ENCODE measurements around the gene VIPR2.

VIPR2 gene

GRCh38 chr7:159026271-159027055, 118.2 kb downstream of the VIPR2 start:
- DNase-seq (ENCODE audit: low read depth) = no peak

GRCh38 chr7:159025161-159025779, 119.4 kb downstream of the VIPR2 start:
- DNase-seq (ENCODE audit: low read depth) = no peak

GRCh38 chr7:159024280-159024951, 120.3 kb downstream of the VIPR2 start:
- DNase-seq (ENCODE audit: low read depth) = no peak

- DNase-seq (ENCODE audit: low read depth) = no peak
These were observed 120.9 kb downstream of the VIPR2 start for GRCh38 chr7:159023746-159024145.

- DNase-seq (ENCODE audit: low read depth) = no peak
These were observed 121.5 kb downstream of the VIPR2 start for GRCh38 chr7:159023206-159023605.

GRCh38 chr7:159022238-159022993, 122.3 kb downstream of the VIPR2 start:
- DNase-seq (ENCODE audit: low read depth) = no peak

DNA sequence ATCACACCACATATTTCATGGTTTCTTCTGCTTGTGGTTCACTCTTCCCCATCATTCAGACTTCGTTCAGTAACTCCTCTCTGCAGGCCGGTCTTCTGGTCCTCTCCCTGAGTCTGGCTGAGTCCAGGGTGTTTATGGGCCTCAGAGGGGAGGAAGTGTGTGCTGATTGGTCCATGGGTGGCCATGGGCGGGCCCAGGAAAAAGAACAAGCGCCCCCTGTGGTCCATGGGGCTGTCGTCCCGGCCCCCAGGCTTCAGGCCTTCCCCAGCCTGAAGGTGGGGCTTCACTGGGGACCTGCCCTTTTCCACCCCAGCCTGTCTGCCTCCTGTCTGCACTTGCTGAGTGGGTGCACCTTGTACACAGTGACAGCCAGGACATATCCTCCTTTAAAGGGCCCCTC, 123.7 kb downstream of the VIPR2 start:
- no peak for DNase-seq (ENCODE audit: low read depth)

- DNase-seq (ENCODE audit: low read depth) = no peak
These were observed 125.6 kb downstream of the VIPR2 start for GRCh38 chr7:159019111-159019510.

- DNase-seq (ENCODE audit: low read depth) = no peak
These were observed 126.9 kb downstream of the VIPR2 start for GRCh38 chr7:159017741-159018140.

DNA sequence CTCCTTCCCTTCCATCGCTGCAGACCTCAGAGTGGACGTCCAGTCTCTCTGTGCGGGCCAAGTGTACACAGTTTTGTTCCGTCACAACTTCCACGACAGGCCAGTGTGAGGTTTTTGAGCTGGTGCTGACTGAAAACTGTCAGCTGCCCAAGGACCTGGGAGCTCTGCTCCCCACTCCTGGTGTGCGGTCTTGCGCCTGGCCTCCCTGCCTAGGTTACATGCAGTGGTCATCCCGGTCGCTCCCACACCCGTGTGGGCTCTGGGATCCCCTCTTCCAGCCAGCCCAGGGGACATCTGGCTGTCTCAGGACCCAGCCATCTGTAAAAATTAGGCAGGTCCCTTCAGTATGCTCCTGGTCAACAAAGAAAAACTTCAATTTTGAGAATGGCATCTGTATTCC, 127.5 kb downstream of the VIPR2 start:
- no peak for DNase-seq (ENCODE audit: low read depth)

GRCh38 chr7:159016591-159016990, 128.1 kb downstream of the VIPR2 start:
- DNase-seq (ENCODE audit: low read depth) = no peak

DNA sequence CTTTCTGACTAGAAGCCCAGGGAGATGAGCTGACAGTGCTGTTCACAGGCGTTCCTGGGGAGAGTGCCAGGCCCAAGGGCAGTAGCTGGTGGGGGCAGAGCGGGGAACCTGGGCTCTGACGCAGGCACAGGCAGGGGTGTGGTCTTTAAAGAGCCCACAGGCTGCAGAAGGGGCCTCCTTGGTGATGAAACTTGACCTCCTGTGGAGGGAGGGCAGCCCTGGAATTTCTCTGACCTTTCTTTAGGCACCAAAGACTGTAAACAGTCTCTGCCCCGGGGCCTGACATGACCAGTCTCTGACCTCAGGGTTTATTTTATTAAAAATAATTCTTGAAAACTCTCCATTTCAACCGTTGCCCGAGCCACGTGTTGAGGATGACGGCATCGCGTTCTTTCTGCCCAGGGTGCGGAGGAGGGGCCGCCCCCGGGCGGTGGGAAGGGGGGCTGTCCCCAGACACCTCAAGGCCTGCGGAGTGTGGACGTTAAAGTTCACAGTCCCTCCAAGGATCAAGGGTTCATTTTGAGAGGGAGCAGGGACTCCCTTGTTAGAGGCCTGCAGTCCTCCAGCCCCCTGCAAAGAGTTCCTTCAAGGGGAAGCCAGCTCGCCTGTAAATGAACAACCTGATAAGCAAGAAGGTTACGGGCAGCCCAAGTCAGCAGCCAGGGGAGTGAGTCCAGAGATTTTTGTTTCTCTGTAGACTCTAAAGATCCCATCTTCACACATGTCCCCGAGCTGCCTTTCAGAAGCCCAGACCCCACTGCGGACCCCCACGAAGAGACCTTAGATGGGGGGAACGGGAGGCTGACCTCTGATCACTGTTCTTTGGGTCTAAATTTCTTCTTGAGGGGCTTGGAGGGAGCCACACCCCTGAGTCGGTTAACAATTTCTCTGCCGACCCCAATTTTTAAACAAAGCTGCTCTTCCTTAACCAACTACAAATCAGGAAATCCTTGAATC, 128.9 kb downstream of the VIPR2 start:
- no peak for DNase-seq (ENCODE audit: low read depth)

DNA sequence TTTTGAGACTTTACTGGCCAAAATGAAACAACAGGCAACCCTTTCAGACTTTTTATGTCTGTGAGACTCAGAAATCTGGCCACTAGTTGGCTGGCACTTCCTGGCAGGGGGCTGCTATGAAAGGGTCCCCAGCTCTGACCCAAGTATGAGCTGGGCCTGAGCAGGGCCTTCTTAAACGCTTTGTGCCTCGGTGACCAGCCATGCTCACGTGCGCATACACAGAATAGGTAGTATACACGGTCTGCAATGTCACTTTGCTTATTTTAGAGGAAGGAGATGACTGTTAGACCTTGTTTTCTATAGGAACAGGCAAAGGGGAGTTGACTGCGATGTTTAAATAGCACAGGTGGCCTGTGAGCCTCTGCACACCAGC, 129.6 kb downstream of the VIPR2 start:
- no peak for DNase-seq (ENCODE audit: low read depth)

DNA sequence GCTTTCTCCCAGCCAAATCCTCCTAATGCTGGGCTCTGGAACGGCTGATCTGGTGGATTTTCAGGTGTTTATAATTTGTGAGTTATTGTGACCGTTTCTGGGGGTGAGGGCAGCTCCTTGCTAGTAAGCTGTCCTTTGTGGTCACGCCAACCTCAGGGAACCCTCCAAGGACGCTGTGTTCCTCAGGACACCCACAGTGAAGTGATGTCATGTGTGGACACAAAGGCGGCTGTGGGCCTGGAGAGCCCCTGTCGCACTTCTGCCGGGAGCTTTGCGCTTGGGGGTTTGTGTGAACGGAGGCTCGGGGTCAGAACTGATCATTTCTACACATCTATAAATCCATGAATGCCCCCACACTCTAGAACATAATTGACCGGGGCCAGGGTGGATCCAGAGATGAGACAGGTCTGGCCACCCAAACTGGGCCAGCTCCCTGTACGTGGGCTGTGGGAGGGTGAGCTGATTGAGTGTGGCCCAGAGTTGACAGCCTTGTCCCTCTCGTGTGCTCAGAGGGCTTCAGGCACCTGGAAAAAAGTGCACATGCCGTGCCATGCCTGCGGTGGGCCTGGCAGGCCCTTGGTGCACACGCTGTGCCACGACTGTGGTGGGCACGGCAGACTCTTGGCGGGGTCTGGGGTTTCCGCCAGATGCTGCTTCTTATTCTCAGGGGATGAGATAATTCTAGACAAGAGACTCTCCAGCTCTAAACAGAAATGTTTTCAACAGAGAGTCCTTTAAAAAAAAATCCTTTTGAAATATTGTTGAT, 130.2 kb downstream of the VIPR2 start:
- DNase-seq (ENCODE audit: low read depth) = no peak

- DNase-seq (ENCODE audit: low read depth) = no peak
These were observed 130.8 kb downstream of the VIPR2 start for GRCh38 chr7:159013825-159014289.

GRCh38 chr7:159013181-159013690, 131.4 kb downstream of the VIPR2 start:
- DNase-seq (ENCODE audit: low read depth) = no peak

- no peak for DNase-seq (ENCODE audit: low read depth)
These were observed 132.2 kb downstream of the VIPR2 start for GRCh38 chr7:159012353-159013069.

GRCh38 chr7:159011722-159012022, 133.0 kb downstream of the VIPR2 start:
- DNase-seq (ENCODE audit: low read depth) = no peak

- no peak for DNase-seq (ENCODE audit: low read depth)
These were observed 133.5 kb downstream of the VIPR2 start for GRCh38 chr7:159010937-159011721.
